GM23248 (cell line): Measurements from ENCODE around the gene TMEM94. TPM values are rescaled to one million over a fixed set of nuclear protein-coding genes. Genes with fewer than 3 reads are reported as not detected.

Experiments
- DNase-seq: peaks from one replicate; pipeline ENCODE4 v3.0.0-alpha.2; 2015
- H2AFZ ChIP-seq: fragments of 200-600 bp; sonication (generic); 2 replicates; pipeline ENCODE4 v1.6.1; 2016; ENCODE audit warnings: antibody characterized with exemption
- H3F3A ChIP-seq: fragments of 200-600 bp; sonication (generic); 2 replicates; pipeline ENCODE4 v1.6.1; 2016; ENCODE audit warnings: mild to moderate bottlenecking, antibody characterized with exemption, mixed run types; ENCODE audit not compliant: insufficient read depth
- H3K27ac ChIP-seq: fragments of 200-600 bp; sonication (generic); 2 replicates; pipeline ENCODE4 v1.5.1; 2016; ENCODE audit warnings: mild to moderate bottlenecking
- H3K27me3 ChIP-seq: fragments of 200-600 bp; sonication (generic); replicated peaks from 2 replicates; pipeline ENCODE4 v1.6.1; 2016; ENCODE audit warnings: mild to moderate bottlenecking; ENCODE audit not compliant: insufficient read depth
- H3K36me3 ChIP-seq: fragments of 200-600 bp; sonication (generic); 2 replicates; pipeline ENCODE4 v1.6.1; 2016; ENCODE audit warnings: low read depth, mild to moderate bottlenecking
- H3K4me1 ChIP-seq: fragments of 200-600 bp; sonication (generic); 2 replicates; pipeline ENCODE4 v1.6.1; 2016; ENCODE audit warnings: mild to moderate bottlenecking; ENCODE audit not compliant: insufficient read depth
- H3K4me2 ChIP-seq: fragments of 200-600 bp; sonication (generic); one replicate; pipeline ENCODE4 v1.6.1; 2016; ENCODE audit warnings: mild to moderate bottlenecking; ENCODE audit not compliant: unreplicated experiment
- H3K4me3 ChIP-seq: fragments of 200-600 bp; sonication (generic); 2 replicates; pipeline ENCODE4 v1.5.1; 2016; ENCODE audit warnings: mild to moderate bottlenecking
- H3K79me2 ChIP-seq: fragments of 200-600 bp; sonication (generic); 2 replicates; pipeline ENCODE4 v1.6.1; 2016; ENCODE audit warnings: mild to moderate bottlenecking; ENCODE audit not compliant: insufficient read depth
- H3K9ac ChIP-seq: fragments of 200-600 bp; sonication (generic); 2 replicates; pipeline ENCODE4 v1.6.1; 2016; ENCODE audit warnings: mild to moderate bottlenecking
- H3K9me2 ChIP-seq: fragments of 200-600 bp; sonication (generic); 2 replicates; pipeline ENCODE4 v1.6.1; 2016; ENCODE audit warnings: mixed run types, mild to moderate bottlenecking, moderate library complexity; ENCODE audit not compliant: insufficient read depth
- H3K9me3 ChIP-seq: fragments of 200-600 bp; sonication (generic); one replicate; pipeline ENCODE4 v1.6.1; 2017; ENCODE audit warnings: low read depth
- H4K20me1 ChIP-seq: fragments of 200-600 bp; sonication (generic); 2 replicates; pipeline ENCODE4 v1.6.0; 2016; ENCODE audit not compliant: insufficient read depth
- EZH2 ChIP-seq: fragments of 200-600 bp; sonication (generic); IDR thresholded peaks from 2 replicates; pipeline ENCODE4 v1.6.1; 2018; ENCODE audit warnings: antibody characterized with exemption, mild to moderate bottlenecking; ENCODE audit not compliant: insufficient read depth, poor library complexity, severe bottlenecking
- EZH2phosphoT487 ChIP-seq: fragments of 200-600 bp; sonication (generic); IDR thresholded peaks from 2 replicates; pipeline ENCODE4 v1.6.1; 2018; ENCODE audit warnings: antibody characterized with exemption, moderate library complexity, mild to moderate bottlenecking, low read depth; ENCODE audit not compliant: insufficient read depth
- WGBS, 2 experiments: methylation state at CpG; one replicate each; pipeline ENCODE4 v1.1.6; 2015 to 2017; ENCODE audit warnings: low lambda C conversion rate in 2 of 2, low coverage in 1 of 2; ENCODE audit errors: missing lambda C conversion rate in 2 of 2; 5-methylcytosine and 5-hydroxymethylcytosine counted together
- in situ Hi-C: fragments of 300-500 bp; cut with MboI; formaldehyde crosslinking; loops from 2 replicates; pipeline ENCODE4 v1.15.0; 2020
- polyA plus RNA-seq: library from polyadenylated mRNA; unstranded; fragments of >200 nt; fragmentation: Nextera tagmentation; extraction: Ambion mirVana; gene quantifications from 2 replicates; pipeline ENCODE4 v1.2.1, GENCODE V29; 2016
- total RNA-seq: library from RNA; depleted of rRNA; stranded (reverse); fragments of >200 nt; shearing (Covaris generic); gene quantifications from 2 replicates; pipeline ENCODE4 v1.2.3, GENCODE V29; 2014

TMEM94 gene
- total and polyA plus RNA-seq, 2 experiments from 2014 or later, result 14.3 to 24.5 TPM

DNA sequence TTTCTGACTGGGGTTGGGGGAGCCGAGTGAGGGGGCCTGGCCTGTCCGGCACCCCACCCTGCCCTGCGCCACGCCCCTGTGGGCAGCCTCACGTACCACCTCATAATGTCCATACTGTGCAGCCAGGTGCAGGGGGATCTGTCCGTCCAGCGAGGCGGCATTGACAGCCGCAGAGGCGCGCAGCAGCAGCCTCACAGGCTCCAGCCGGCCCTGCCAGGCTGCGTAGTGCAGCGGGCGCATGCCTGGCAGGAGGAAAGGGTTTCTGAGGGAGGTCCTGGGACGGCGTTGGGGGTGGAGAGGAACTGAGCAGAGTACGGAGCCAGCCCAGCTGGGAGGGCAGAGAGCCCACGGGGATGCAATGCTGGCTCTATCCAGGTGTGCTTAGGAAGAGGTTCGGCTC is 50.5 kb downstream of the TMEM94 start:
- WGBS, 2 experiments, result 93 to 94% methylated on average over 20 of the region's 20 CpGs
- Histone ChIP-seq H3F3A (no peaks in the 10 kb centered on the region), H3K9ac (no peak overlapping the region), H3K27ac (no peak overlapping the region), H3K9me2 (no peaks in the 10 kb centered on the region), H3K4me1 (no peaks in the 10 kb centered on the region), H3K9me3 (no peaks in the 10 kb centered on the region), H2AFZ (no peak overlapping the region), H3K27me3 (no peaks in the 10 kb centered on the region), H3K36me3 (no peaks in the 10 kb centered on the region), H3K4me2 (no peak overlapping the region), H3K4me3 (no peak overlapping the region), H4K20me1 (no peaks in the 10 kb centered on the region), H3K79me2 (no peaks in the 10 kb centered on the region)
- TF ChIP-seq EZH2 (no peak), EZH2phosphoT487 (no peak)
- in situ Hi-C loops, result no loop called here
- DNase-seq, result no peak

DNA sequence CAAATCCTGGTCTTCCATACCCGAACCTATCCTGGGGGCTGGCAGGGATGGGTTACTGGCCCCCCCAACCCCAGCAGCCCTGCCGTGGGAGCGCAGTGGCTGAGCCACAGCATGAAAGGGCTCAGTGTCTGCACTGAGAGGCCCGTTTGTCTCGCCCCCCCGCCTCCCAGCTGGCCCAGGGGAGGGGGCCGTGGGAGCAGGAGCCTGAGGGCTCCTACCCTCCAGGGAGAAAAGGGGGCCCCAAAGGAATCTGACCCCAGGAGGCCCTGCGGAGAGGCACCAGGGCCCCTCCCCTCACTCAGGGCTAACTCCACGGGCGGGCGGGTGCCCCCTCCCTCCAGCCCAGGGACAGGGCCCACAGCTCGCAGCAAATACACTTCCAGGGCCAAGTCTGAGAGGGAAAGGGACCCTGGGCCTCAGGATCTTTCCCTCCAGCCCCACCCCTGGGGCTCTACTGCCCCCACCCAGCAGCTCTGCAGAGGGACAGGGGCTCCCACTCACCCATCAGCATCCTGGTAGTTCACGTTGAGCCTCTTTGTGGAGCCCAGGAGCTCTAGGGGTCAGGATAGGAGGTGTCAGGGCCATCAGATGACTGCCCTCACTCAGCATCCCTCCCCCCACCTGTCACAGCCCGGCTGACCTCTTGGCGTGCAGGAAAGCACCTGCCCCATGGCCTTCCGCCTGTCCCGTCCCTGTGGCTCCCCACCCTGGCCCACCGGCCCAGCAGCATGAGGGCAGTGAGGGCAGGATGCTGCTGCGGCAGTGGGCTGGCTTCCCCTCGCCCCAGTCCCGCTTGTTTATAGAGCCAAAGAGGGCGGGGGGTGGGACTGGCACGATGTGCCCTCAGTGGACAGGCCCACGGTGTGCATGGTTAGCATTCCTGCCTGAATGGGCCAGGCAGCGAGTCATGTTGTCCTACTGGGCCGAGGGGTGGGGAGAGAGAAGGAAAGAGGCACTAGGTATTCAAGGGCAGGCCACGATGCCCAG is 51.6 kb downstream of the TMEM94 start:
- Histone ChIP-seq H3K4me2 (no peak overlapping the region), H3K27me3 (no peaks in the 10 kb centered on the region), H3K9me2 (no peaks in the 10 kb centered on the region), H3K4me1 (no peaks in the 10 kb centered on the region), H3K4me3 (no peak overlapping the region), H3K36me3 (no peaks in the 10 kb centered on the region), H3K27ac (no peak overlapping the region), H2AFZ (no peak overlapping the region), H3K9ac (no peak overlapping the region), H3K79me2 (0 out of 2 replicates have a peak, but pooled peaks cover 4% of the 10 kb centered on the region), H3K9me3 (no peaks in the 10 kb centered on the region), H3F3A (no peaks in the 10 kb centered on the region), H4K20me1 (no peaks in the 10 kb centered on the region)
- in situ Hi-C loops, result no loop called here
- TF ChIP-seq EZH2phosphoT487 (no peak), EZH2 (no peak)
- WGBS, 2 experiments, result 79 to 83% methylated on average over 22 to 25 of the region's 27 CpGs
- DNase-seq, result no peak

DNA sequence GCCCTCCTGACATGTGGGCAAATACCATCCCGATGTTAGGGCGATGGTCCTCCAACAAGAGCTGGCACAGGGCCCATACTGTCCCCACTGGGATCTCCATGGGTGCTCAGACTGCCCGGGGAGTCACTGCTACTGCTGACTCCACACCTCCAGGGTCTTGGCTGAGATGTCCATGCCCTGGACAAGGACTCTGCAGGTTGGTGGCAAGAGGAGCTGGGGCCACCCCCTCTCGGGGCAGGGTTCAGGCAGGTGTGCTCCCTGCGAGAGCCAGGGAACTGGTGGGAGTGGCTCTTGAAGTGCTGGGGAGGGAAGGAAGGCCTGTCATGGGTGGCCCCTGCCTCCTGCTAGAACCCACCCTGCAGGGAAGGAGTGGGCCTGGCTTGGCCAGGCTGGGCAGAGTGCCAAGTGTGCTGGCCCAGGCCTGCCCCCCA is 52.5 kb downstream of the TMEM94 start:
- Histone ChIP-seq H3K36me3 (no peaks in the 10 kb centered on the region), H3K4me1 (no peaks in the 10 kb centered on the region), H3K9me2 (no peaks in the 10 kb centered on the region), H4K20me1 (no peaks in the 10 kb centered on the region), H3K79me2 (0 out of 2 replicates have a peak, but pooled peaks cover 4% of the 10 kb centered on the region), H3K4me3 (no peak overlapping the region), H3F3A (no peaks in the 10 kb centered on the region), H3K27ac (no peak overlapping the region), H3K9me3 (no peaks in the 10 kb centered on the region), H2AFZ (no peak overlapping the region), H3K27me3 (no peaks in the 10 kb centered on the region), H3K4me2 (no peak overlapping the region), H3K9ac (no peak overlapping the region)
- DNase-seq, result no peak
- WGBS, 2 experiments, result 87 to 90% methylated on average over 5 of the region's 5 CpGs
- in situ Hi-C loops, result no loop called here
- TF ChIP-seq EZH2phosphoT487, result no peak
- no peak for TF ChIP-seq EZH2

DNA sequence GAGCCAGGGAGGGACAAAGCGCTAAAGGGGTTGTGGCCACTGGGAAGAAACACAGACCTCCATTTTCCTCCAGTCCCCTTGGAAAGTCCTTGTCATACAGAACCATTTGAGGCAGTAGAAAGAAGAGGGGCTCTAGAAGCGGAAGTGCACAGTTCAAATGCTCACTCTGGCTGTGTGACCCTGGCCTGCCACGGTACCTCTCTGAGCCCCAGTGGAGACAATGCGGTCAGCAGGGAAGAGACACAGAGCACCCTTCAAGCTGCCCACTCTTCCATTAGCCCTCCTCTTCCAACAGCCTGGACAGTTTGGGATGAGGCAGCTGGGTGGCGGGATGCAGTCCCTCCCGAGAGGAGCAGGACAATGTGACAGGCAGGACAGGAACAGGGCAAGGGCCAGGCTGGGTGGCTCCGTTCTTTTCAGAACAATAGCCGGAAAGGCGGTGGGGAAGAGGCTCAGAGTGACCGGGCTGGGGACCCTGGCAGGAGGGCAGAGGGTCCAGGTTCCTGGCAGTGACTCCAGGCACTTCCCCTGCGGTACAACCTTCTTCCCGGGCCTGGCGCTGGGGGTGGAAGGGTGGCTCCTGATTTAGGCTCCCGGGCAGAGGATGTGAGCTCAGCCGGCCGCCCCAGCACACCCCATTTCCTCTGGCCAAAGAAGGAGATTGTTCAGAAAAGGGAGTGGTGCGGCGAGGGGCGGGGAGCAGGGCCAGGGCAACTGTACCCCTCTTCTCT is 53.3 kb downstream of the TMEM94 start:
- H3K27me3 ChIP-seq, result no peaks in the 10 kb centered on the region
- H4K20me1 ChIP-seq, result no peaks in the 10 kb centered on the region

More for the DNA sequence above, 53.3 kb downstream of the TMEM94 start:
- Histone ChIP-seq H3K27ac (no peak overlapping the region), H3K9me2 (no peaks in the 10 kb centered on the region), H3K4me2 (no peak overlapping the region), H3F3A (no peaks in the 10 kb centered on the region), H3K4me3 (no peak overlapping the region), H3K36me3 (no peaks in the 10 kb centered on the region), H3K4me1 (no peaks in the 10 kb centered on the region), H3K79me2 (0 out of 2 replicates have a peak, but pooled peaks cover 4% of the 10 kb centered on the region), H3K9me3 (no peaks in the 10 kb centered on the region), H2AFZ (no peak overlapping the region), H3K9ac (no peak overlapping the region)
- TF ChIP-seq EZH2, result no peak
- TF ChIP-seq EZH2phosphoT487, result no peak
- in situ Hi-C loops, result loop anchor here (10.0 kb wide), 1 partner anchor 85 kb away; no protein-coding TSS in a partner anchor
- WGBS, 2 experiments, result 89 to 92% methylated on average over 19 of the region's 19 CpGs
- DNase-seq, result no peak
